Calu3 (cell line): Measurements from ENCODE around the gene LZTR1. TPM values are rescaled to one million over a fixed set of nuclear protein-coding genes. Genes with fewer than 3 reads are reported as not detected.

Source experiments
- BruUV-seq: library from RNA; stranded (reverse); fragments of 400-500 nt; replicated peaks from 2 replicates; lab custom pipeline; 2021; lab: Mats Ljungman, UMichigan
- CTCF ChIA-PET: fragments of 300-600 bp; sonication (Branson Sonifier 250); formaldehyde crosslinking; loops from one replicate; lab custom pipeline; 2022; ENCODE audit warnings: antibody characterized with exemption; lab: Charles Lee
- DNase-seq: peaks from one replicate; pipeline ENCODE4 v3.0.0; 2022
- H3K27ac Mint-ChIP-seq: one replicate; pipeline ENCODE4 v1.8.0; 2022; ENCODE audit warnings: mixed read lengths; ENCODE audit not compliant: unreplicated experiment
- H3K27me3 Mint-ChIP-seq: one replicate; pipeline ENCODE4 v1.8.0; 2022; ENCODE audit warnings: mixed read lengths; ENCODE audit not compliant: unreplicated experiment
- H3K36me3 Mint-ChIP-seq: one replicate; pipeline ENCODE4 v1.8.0; 2022; ENCODE audit warnings: mild to moderate bottlenecking, moderate library complexity, mixed read lengths; ENCODE audit not compliant: insufficient read depth, unreplicated experiment
- H3K4me1 Mint-ChIP-seq: one replicate; pipeline ENCODE4 v1.8.0; 2022; ENCODE audit warnings: mild to moderate bottlenecking, low read depth, mixed read lengths; ENCODE audit not compliant: unreplicated experiment
- H3K4me3 Mint-ChIP-seq: one replicate; pipeline ENCODE4 v1.8.0; 2022; ENCODE audit warnings: mild to moderate bottlenecking, low read depth, moderate library complexity, mixed read lengths; ENCODE audit not compliant: unreplicated experiment
- H3K9me3 Mint-ChIP-seq: one replicate; pipeline ENCODE4 v1.8.0; 2022; ENCODE audit warnings: low read depth, mixed read lengths; ENCODE audit not compliant: unreplicated experiment
- CTCF ChIP-seq: fragments of 200-600 bp; IDR thresholded peaks from one replicate; pipeline ENCODE4 v1.8.0; 2022; ENCODE audit warnings: antibody characterized with exemption; ENCODE audit not compliant: unreplicated experiment
- intact Hi-C: fragments of 100-400 bp; cut with micrococcal nuclease; formaldehyde crosslinking; loops from one replicate; pipeline ENCODE4 v1.10.0; 2022; ENCODE audit not compliant: unreplicated experiment
- total RNA-seq: library from RNA; stranded (reverse); gene quantifications from 2 replicates; pipeline ENCODE4 v1.2.3, GENCODE V29; 2022

Gene LZTR1
- total RNA-seq, 1 experiment from 2014 or later, result 55.4 TPM

GRCh38 chr22:20956258-20957101 lies 25.6 kb upstream of the LZTR1 start:
- Mint-ChIP-seq H3K36me3 (peaks cover 64% of the 10 kb centered on the region), H3K9me3 (no peaks in the 10 kb centered on the region), H3K27ac (peak overlapping the region; percentile 78), H3K4me3 (peak overlapping the region; percentile 91), H3K27me3 (no peaks in the 10 kb centered on the region), H3K4me1 (peaks cover 38% of the 10 kb centered on the region)
- peak; percentile 72 for DNase-seq
- no peak for TF ChIP-seq CTCF
- CTCF ChIA-PET, result interaction anchor here (0.6 to 3.0 kb wide), 11 partner anchors 9 to 71 kb away, joined by 3 to 11 read pairs (median 5); partner anchors contain the start of genes AIFM3, CRKL and LZTR1
- BruUV-seq, result TSS peak; percentile 40
- intact Hi-C loops, result no loop called here

- BruUV-seq, result no TSS peak
- H3K4me1 Mint-ChIP-seq, result peaks cover 31% of the 10 kb centered on the region
- H3K4me3 Mint-ChIP-seq, result peak overlapping the region; percentile 91
- peaks cover 59% of the 10 kb centered on the region for H3K36me3 Mint-ChIP-seq
- DNase-seq, result peak; percentile 44
- no peaks in the 10 kb centered on the region for H3K27me3 Mint-ChIP-seq
- CTCF ChIA-PET, result interaction anchor here (0.6 to 3.0 kb wide), 9 partner anchors 10 to 72 kb away, joined by 3 to 11 read pairs (median 8); partner anchors contain the start of genes AIFM3, CRKL and LZTR1
- TF ChIP-seq CTCF, result no peak
- intact Hi-C loops, result no loop called here
- H3K27ac Mint-ChIP-seq, result peak overlapping the region; percentile 82
- no peaks in the 10 kb centered on the region for H3K9me3 Mint-ChIP-seq
Observed at GRCh38 chr22:20957102-20957682, 24.9 kb upstream of the LZTR1 start.

GRCh38 chr22:20957683-20958431 lies 24.2 kb upstream of the LZTR1 start:
- intact Hi-C loops, result no loop called here
- no TSS peak for BruUV-seq
- peak; percentile 52 for DNase-seq
- peak overlapping the region; percentile 82 for H3K27ac Mint-ChIP-seq
- CTCF ChIA-PET, result interaction anchor here (0.6 to 3.0 kb wide), 9 partner anchors 9 to 72 kb away, joined by 3 to 11 read pairs (median 4); partner anchors contain the start of genes AIFM3, CRKL and LZTR1
- peaks cover 24% of the 10 kb centered on the region for H3K4me1 Mint-ChIP-seq
- peak overlapping the region; percentile 91 for H3K4me3 Mint-ChIP-seq
- H3K9me3 Mint-ChIP-seq, result no peaks in the 10 kb centered on the region
- H3K36me3 Mint-ChIP-seq, result peaks cover 52% of the 10 kb centered on the region
- no peak for TF ChIP-seq CTCF
- no peaks in the 10 kb centered on the region for H3K27me3 Mint-ChIP-seq
